Measurements from ENCODE around the gene YY2.
"Not testable (repeated sequence)": the region's sequence is repeated elsewhere in the genome, so short reads cannot be mapped to it uniquely, and the experiment has no call there.

The YY2 gene

DNA sequence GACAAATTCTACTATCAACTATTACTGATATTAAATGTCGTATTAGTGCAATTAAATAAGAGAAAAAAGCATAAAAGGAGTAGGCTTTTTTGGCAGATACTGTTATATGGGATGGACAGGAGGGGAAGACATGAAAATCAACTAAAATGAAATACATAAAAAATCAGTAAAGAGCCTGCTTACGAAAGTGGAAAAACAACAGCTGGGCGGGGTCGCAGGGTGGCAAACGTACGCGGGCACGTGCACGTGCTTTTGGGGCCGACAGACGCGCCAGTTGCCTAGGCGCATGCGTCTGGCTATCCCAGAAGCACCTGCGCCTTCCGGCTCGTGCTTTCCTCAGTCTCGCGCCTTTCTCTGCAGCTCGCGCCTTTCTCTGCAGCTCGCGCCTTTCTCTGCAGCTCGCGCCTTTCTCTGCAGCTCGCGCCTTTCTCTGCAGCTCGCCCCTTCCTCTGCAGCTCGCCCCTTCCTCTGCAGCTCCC lies at the start of gene YY2:
Gene YY2, plus strand, starts transcription at position 51 of the 479 bp plus-strand sequence. CDS start 498 bp downstream, outside the sequence.
- no peak for DNase-seq

- no peak for DNase-seq
Observed at GRCh38 chrX:21806691-21807090, 49.1 kb upstream of the YY2 start.

GRCh38 chrX:21811832-21812231 lies 44.0 kb upstream of the YY2 start:
- no peak for DNase-seq

GRCh38 chrX:21812628-21813027 lies 43.2 kb upstream of the YY2 start:
- DNase-seq, result no peak

GRCh38 chrX:21813612-21814368 lies 42.0 kb upstream of the YY2 start:
- DNase-seq, result no peak

DNA sequence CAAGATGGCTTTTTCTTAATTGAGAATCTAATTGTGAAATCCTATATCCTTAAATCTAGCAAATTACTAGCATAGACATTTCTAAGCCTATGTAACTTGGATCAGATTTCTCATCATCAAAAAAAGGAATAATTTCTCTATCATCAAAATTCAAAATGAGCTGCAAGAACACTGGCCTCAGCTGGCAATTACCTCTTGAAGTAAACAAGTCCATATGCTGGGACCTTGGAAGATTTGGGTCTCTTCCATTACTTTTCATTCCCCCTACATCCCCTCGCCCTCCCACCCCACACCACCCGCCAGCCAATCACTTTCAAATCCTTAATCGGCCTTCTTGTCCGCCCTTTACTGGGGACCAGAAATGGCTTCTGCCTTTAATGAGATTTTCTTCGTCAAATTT lies 39.7 kb upstream of the YY2 start:
- DNase-seq, result no peak

DNA sequence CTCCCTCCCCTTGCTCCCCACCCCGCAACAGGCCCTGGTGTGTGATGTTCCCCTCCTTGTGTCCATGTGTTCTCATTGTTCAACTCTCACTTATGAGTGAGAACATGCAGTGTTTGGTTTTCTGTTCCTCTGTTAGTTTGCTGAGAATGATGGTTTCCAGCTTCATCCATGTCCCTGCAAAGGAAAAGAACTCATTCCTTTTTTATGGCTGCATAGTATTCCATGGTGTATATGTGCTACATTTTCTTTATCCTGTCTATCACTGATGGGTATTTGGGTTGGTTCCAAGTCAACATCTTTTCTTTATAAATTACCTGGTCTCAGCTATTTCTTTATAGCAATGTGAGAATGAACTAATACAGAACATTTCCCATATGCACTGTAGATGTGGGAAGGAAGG lies 35.6 kb upstream of the YY2 start:
- DNase-seq, result not testable (repeated sequence)

DNA sequence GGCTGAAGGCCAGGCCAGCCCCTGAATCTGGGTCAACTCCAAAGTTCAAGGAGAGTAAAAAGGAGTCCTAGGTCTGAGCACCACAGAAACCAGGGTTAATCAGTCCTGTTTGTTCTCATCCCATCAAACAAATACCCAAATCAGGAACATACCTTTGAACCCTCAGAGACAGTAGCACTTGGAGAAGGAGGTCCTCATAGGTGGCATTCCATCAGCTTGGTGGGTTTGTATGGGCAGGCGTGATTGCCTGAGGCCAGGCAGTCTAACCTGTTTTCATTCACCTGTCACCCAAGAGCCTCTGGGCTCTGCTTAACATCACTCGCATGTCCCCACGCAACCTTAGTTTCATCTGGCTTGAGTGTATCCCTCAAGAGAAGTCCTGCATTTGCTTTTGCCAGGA lies 33.9 kb upstream of the YY2 start:
- no peak for DNase-seq

GRCh38 chrX:21831496-21831895 lies 24.3 kb upstream of the YY2 start:
- DNase-seq, result no peak

DNA sequence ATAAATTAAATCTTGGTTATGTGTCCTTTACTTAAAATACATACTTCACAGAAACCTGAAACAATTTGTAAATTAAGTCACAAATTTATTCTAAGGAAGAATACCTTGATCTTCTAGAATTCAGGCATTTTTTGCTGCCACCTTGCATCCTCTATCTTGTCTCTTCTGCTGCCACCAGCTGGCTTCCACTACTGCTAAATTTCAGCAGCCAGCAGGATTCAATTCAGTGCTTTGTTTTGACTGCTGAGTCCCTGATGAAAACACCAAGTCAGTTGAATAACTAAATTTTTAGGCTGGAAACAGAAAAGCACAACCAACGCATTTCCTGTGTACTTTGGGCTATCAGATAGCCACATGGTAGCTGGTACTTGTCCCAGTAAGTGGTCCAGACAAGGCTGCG lies 18.7 kb upstream of the YY2 start:
- DNase-seq, result no peak

DNA sequence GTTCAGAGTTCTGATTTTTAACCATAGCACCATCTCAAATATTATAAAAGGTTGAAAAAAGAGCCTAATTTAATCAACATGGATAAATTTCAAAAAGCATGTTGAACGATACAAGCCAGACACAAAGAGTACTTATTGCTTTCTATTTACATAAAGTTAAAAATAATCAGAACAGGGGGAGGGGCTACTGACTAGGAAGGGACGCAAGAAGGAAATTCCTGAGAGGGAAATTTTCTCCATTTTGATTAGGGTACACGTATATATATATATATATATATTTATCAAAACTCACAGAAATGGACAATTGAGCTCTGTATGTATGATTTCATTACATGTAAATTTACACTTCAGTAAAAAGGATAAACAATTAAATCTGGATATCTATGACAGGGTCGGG lies 16.9 kb upstream of the YY2 start:
- peak; percentile 17 for DNase-seq

GRCh38 chrX:21839334-21840192 lies 16.2 kb upstream of the YY2 start, which contains the start of gene MBTPS2:
MBTPS2 (plus strand) TSS chrX:21839617; CDS start chrX:21839735, 118 bp downstream.
- peak; percentile 89 for DNase-seq

- no peak for DNase-seq
Observed at GRCh38 chrX:21840193-21840545, 15.6 kb upstream of the YY2 start.

DNA sequence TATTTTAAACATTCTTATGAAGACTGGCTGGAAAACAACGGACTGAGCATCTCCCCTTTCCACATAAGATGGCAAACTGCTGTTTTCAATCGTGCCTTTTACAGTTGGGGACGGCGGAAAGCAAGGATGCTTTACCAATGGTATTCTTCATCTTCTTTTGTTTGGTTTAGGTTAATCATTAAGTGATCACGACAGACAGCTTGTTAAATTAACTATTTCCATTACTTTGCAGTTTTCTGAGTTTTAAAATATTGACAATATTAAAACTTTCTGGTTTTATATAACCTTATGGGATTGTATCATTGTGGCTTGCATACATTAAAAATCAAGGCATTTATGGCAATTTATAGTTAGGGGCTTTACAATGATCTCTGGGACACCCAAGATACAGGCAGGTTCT lies 12.6 kb upstream of the YY2 start:
- DNase-seq, result no peak

DNA sequence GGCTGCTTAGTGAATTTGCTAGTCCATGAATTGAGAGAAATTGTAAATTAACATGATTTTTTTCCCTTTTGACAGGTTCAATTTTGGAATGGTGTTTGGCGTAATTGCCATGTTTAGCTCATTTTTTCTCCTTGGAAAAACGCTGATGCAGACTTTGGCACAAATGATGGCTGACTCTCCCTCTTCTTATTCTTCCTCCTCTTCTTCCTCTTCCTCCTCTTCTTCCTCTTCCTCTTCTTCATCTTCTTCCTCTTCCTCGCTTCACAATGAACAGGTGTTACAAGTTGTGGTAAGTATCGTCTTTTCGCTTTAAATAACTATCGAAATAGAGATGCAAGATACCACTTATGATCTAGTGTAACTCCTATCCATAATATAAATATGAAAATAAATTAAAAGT lies 10.7 kb upstream of the YY2 start:
- no peak for DNase-seq

DNA sequence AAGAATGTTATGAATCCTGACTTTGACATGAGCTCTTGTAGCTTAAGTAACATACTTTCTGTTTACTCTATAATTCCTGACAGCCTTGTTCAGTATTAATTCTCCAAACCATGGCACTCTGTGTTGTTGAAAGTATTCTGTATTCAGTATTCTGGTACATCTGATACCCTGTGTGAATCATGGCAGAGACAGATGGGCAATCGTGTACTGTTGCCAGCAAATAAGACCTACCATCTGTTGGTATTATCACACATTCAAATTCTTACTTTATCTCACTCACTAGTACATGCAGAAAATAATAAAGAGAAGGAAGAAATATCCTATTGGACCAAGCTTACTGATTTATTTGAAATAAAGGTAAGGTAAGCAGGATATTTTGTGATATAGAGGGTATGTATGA lies 8.4 kb upstream of the YY2 start:
- DNase-seq, result no peak

- no peak for DNase-seq
Observed at GRCh38 chrX:21853578-21853977, 2.2 kb upstream of the YY2 start.

DNA sequence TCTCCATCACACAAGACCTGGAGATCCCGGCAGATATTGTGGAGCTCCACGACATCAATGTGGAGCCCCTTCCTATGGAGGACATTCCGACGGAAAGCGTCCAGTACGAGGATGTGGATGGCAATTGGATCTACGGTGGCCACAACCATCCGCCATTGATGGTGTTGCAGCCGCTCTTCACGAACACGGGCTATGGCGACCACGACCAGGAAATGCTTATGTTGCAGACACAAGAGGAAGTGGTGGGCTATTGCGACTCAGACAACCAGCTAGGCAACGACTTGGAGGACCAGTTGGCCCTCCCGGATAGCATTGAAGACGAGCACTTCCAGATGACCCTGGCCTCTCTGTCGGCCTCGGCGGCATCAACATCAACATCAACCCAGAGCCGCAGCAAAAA lies 717 bp downstream of the YY2 start:
- no peak for DNase-seq

- DNase-seq, result no peak
Observed at GRCh38 chrX:21863241-21863640, 7.5 kb downstream of the YY2 start.

- DNase-seq, result no peak
Observed at GRCh38 chrX:21865436-21865835, 9.6 kb downstream of the YY2 start.

- no peak for DNase-seq
Observed at GRCh38 chrX:21870494-21870893, 14.7 kb downstream of the YY2 start.

DNA sequence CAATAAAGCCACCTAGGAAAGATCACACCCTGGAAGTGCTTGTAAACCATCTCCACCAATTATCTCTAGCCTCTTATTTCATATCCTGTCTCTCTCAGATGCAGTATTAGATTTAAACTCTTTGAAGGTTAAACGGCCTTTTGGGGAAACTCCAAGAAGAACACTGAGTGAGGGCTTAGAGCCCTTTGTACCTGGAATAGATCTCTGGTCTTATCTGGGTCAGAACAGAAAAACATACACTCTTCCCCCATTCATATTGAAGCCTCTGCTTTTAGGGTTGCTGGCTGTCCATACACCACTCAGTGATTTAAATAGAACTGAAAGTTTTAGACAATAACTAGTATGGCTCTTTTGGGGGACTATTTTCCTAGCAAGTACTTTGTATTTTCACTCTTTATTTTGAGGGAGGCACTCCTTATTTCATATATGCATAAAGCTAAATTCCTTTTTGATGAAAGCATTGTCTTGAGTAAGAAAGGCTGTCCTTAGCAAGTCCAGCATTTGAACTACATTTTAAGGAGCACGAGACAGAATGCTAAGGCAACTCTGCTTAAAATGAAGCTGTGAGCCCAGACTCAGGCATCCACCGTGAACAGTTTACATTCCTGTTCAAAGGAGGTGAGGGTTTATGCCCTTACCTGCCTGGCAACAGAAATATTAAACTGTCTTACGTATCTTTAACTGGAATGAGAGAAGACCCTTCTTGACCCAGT lies 17.4 kb downstream of the YY2 start:
- DNase-seq, result no peak

DNA sequence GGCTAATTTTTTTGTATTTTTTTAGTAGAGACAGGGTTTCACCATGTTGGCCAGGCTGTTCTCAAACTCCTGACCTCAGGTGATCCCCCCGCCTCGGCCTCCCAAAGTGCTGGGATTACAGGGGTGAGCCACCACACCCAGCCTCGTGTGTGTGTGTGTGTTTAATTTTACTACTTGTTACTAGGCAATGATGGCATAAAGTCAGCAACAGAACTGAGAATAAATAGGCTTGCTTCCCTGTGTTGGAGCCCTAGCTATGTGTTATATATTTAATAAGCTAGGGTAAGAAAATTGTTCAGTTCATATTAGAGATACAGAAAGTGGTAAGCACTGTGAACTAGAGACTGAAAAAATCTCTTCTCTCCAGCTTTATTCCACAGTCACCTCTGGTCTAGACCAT lies 18.4 kb downstream of the YY2 start:
- not testable (repeated sequence) for DNase-seq
